Neutrophil (primary cell): ENCODE results near the gene LLGL1.
A peak's percentile ranks its signal among the peaks of the same experiment; 100 is the strongest.

Experiments used
- H3K27ac ChIP-seq: fragments of 200-600 bp; sonication (generic); 2 replicates; pipeline ENCODE4 v1.5.1; 2016; ENCODE audit warnings: mild to moderate bottlenecking, moderate library complexity
- H3K27me3 ChIP-seq: fragments of 200-600 bp; sonication (generic); 2 replicates; pipeline ENCODE4 v1.6.0; 2016; ENCODE audit warnings: mild to moderate bottlenecking
- H3K36me3 ChIP-seq: fragments of 200-600 bp; sonication (generic); 2 replicates; pipeline ENCODE4 v1.5.1; 2017
- H3K4me1 ChIP-seq, 2 experiments: fragments of 200-600 bp in 1 of 2; sonication (generic) in 1 of 2; 1 replicate in 1 of 2; 2 replicates in 1 of 2; pipeline versions ENCODE4 v1.5.1 to v1.6.1; 2013 to 2016; ENCODE audit warnings: low read depth in 1 of 2, low read length in 1 of 2, mild to moderate bottlenecking in 1 of 2, moderate library complexity in 1 of 2; ENCODE audit not compliant: control insufficient read depth in 1 of 2, insufficient read depth in 1 of 2
- H3K4me3 ChIP-seq, 2 experiments: fragments of 200-600 bp in 1 of 2; sonication (generic) in 1 of 2; 1 replicate in 1 of 2; 2 replicates in 1 of 2; pipeline ENCODE4 v1.5.1; 2013 to 2016; ENCODE audit warnings: low read depth in 1 of 2, low read length in 1 of 2, mild to moderate bottlenecking in 1 of 2, moderate library complexity in 1 of 2
- H3K9me3 ChIP-seq: fragments of 200-600 bp; sonication (generic); 2 replicates; pipeline ENCODE4 v1.5.1; 2016
- TF ChIP-seq, protein P1 (sequence below): fragments of 200-600 bp; sonication (generic); IDR thresholded peaks from 2 replicates; pipeline ENCODE4 v1.5.1; 2016; ENCODE audit warnings: antibody characterized with exemption

The LLGL1 gene

DNA sequence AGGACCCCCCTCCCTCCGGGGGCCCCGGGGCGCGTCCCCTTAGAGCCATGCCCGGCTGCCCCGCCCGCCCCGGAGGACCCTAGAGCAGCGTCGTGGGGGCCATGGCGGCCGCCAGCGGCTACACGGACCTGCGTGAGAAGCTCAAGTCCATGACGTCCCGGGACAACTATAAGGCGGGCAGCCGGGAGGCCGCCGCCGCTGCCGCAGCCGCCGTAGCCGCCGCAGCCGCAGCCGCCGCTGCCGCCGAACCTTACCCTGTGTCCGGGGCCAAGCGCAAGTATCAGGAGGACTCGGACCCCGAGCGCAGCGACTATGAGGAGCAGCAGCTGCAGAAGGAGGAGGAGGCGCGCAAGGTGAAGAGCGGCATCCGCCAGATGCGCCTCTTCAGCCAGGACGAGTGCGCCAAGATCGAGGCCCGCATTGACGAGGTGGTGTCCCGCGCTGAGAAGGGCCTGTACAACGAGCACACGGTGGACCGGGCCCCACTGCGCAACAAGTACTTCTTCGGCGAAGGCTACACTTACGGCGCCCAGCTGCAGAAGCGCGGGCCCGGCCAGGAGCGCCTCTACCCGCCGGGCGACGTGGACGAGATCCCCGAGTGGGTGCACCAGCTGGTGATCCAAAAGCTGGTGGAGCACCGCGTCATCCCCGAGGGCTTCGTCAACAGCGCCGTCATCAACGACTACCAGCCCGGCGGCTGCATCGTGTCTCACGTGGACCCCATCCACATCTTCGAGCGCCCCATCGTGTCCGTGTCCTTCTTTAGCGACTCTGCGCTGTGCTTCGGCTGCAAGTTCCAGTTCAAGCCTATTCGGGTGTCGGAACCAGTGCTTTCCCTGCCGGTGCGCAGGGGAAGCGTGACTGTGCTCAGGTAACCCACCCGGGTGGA is 41.0 kb upstream of the LLGL1 start:
- TF ChIP-seq, protein P1, sequence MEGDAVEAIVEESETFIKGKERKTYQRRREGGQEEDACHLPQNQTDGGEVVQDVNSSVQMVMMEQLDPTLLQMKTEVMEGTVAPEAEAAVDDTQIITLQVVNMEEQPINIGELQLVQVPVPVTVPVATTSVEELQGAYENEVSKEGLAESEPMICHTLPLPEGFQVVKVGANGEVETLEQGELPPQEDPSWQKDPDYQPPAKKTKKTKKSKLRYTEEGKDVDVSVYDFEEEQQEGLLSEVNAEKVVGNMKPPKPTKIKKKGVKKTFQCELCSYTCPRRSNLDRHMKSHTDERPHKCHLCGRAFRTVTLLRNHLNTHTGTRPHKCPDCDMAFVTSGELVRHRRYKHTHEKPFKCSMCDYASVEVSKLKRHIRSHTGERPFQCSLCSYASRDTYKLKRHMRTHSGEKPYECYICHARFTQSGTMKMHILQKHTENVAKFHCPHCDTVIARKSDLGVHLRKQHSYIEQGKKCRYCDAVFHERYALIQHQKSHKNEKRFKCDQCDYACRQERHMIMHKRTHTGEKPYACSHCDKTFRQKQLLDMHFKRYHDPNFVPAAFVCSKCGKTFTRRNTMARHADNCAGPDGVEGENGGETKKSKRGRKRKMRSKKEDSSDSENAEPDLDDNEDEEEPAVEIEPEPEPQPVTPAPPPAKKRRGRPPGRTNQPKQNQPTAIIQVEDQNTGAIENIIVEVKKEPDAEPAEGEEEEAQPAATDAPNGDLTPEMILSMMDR = no peak
- H3K4me1 ChIP-seq = peaks cover 43 to 44% of the 10 kb centered on the region in 2 experiments
- H3K27me3 ChIP-seq = no peaks in the 10 kb centered on the region
- peak overlapping the region; percentile 97 for H3K27ac ChIP-seq
- peak overlapping the region; percentile 89 to 96 for H3K4me3 ChIP-seq
- no peaks in the 10 kb centered on the region for H3K9me3 ChIP-seq
- H3K36me3 ChIP-seq = no peaks in the 10 kb centered on the region

DNA sequence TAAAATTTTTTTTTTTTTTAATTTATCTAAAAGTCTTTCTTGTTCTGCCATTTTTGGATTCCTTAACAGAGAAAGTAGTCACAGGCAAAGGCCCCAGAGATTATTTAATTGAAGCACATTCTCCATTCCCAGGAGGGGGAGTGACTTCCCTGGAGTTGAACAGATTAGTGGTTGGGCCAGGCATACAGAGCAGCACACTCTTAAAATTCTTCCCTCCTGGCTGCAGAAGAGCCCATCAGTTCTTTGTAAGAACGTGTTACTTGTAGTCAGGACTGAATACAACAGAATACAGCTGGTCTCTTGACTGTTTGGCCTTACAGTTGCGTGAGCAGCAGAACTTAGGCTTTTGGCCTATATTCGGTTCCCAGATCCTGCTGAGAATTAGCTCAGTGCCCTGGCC is 40.0 kb upstream of the LLGL1 start:
- peaks cover 43 to 44% of the 10 kb centered on the region in 2 experiments for H3K4me1 ChIP-seq

DNA sequence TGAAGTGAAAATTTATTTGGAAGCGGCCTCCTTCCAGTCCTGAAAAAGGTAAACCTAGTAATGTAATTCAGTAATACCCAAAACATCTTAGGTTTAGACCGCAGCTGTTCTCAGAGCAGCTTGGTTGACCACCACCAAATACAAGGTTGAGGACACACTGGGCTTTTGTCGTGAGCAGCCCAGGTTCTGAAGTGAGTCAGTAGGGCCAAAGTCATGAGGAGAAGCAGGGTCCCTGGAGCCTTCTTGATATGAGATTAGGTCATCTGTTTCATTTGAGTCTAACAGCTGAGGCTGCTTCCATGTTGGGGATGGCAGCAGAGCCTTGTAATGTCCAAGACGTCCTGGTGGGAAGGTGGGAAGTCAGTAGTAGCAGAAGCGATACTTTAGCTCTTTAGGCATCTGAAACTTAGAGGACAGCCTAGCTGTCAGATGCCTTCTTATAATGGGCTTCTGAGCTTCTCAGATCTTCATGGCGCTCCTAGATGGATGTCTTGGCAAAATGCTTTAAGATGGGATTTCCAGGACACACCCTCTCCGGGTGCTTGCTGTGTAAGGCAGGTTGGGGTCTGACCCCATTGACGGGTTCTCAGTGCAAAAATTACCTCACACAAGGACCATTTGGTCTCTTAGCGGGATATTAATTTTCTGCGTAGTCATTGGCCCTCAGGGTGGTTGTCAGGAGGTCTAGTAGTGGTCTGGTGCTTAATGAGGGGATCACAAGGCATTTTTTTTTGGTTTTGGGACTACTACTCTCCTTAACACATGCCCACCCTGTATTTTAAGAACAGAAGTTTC is 39.4 kb upstream of the LLGL1 start:
- H3K4me3 ChIP-seq = peak overlapping the region; percentile 89 to 96
- no peaks in the 10 kb centered on the region for H3K36me3 ChIP-seq
- peak overlapping the region; percentile 7 for H3K27ac ChIP-seq
- no peaks in the 10 kb centered on the region for H3K27me3 ChIP-seq
- peaks cover 44 to 49% of the 10 kb centered on the region in 2 experiments for H3K4me1 ChIP-seq
- no peaks in the 10 kb centered on the region for H3K9me3 ChIP-seq
- TF ChIP-seq, protein P1 = no peak

More for the DNA sequence above, 40.0 kb upstream of the LLGL1 start:
- TF ChIP-seq, protein P1 = no peak
- peak overlapping the region; percentile 89 to 96 for H3K4me3 ChIP-seq
- no peaks in the 10 kb centered on the region for H3K27me3 ChIP-seq
- H3K9me3 ChIP-seq = no peaks in the 10 kb centered on the region
- no peaks in the 10 kb centered on the region for H3K36me3 ChIP-seq
- peak overlapping the region; percentile 7 for H3K27ac ChIP-seq

DNA sequence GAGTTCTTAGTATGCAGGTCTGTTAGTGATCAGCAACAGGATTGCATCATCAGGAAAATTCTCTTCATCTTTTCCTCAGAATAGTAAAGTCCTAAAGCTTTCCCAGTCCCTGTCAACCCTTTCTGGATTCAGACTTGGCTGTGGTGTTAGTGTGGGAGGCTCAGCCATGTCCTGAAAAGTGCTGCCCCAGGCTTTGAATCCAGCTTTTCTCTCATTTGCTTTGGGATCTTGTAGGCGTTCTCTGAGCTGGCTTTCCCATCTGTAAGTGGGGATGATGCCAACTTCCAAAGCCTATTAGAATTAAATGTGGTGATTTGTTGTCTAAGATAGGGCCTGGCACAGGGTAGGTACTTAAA is 38.8 kb upstream of the LLGL1 start:
- no peak overlapping the region for H3K27ac ChIP-seq
- H3K27me3 ChIP-seq = no peaks in the 10 kb centered on the region
- TF ChIP-seq, protein P1 = no peak

DNA sequence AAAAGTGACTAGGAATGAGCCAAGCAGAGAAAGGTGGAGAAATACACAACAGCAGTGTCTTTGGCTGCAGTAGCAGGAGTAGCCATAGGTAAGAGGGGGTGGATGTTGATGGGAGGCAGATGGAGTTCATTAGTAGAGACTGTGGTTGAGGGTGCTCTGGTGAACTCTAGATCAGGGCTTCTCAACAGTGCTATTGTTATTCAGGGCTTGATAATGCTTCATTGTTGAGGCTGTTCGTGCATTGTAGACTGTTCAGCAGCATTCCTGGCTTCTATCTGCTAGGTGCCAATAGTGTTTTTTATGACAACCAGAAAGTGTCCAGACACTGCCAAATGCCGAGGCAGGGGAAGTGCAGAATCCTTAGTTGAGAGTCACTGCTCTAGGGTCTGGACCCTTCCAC is 38.2 kb upstream of the LLGL1 start:
- TF ChIP-seq, protein P1 = no peak
- no peak overlapping the region for H3K27ac ChIP-seq
- no peaks in the 10 kb centered on the region for H3K27me3 ChIP-seq
- H3K36me3 ChIP-seq = no peaks in the 10 kb centered on the region
- H3K9me3 ChIP-seq = no peaks in the 10 kb centered on the region
- H3K4me3 ChIP-seq = no peak overlapping the region
- H3K4me1 ChIP-seq = peaks cover 40 to 48% of the 10 kb centered on the region in 2 experiments

More for the DNA sequence above, 38.8 kb upstream of the LLGL1 start:
- Histone ChIP-seq H3K9me3 (no peaks in the 10 kb centered on the region), H3K36me3 (no peaks in the 10 kb centered on the region), H3K4me3 (peak overlapping the region in 1 of 2 experiments; percentile 96), H3K4me1 (peaks cover 44 to 53% of the 10 kb centered on the region in 2 experiments)
